PC-9 (cell line): ENCODE measurements around the gene TUBA1B. TPM values are rescaled to one million over a fixed set of nuclear protein-coding genes. Genes with fewer than 3 reads are reported as not detected.

Source experiments
- BruUV-seq: library from RNA; stranded (reverse); fragments of 400-500 nt; replicated peaks from 2 replicates; lab custom pipeline; 2021; lab: Mats Ljungman, UMichigan
- CTCF ChIA-PET: fragments of 300-600 bp; sonication (Branson Sonifier 250); formaldehyde crosslinking; loops from one replicate; lab custom pipeline; 2022; ENCODE audit warnings: antibody characterized with exemption; lab: Charles Lee
- POLR2A ChIA-PET: fragments of 300-600 bp; sonication (Branson Sonifier 250); formaldehyde crosslinking; loops from one replicate; lab custom pipeline; 2022; ENCODE audit warnings: antibody characterized with exemption; ENCODE audit not compliant: unreplicated experiment; lab: Charles Lee
- DNase-seq, 2 experiments: peaks; one replicate each; pipeline versions ENCODE4 v3.0.0 to v3.0.0-alpha.2; 2015 to 2022; ENCODE audit warnings: mixed read lengths in 1 of 2
- H2AFZ ChIP-seq: fragments of 200-600 bp; sonication (generic); 2 replicates; pipeline ENCODE4 v1.8.1; 2017; ENCODE audit warnings: antibody characterized with exemption
- H3F3A ChIP-seq: fragments of 200-600 bp; sonication (generic); 2 replicates; pipeline ENCODE4 v1.8.1; 2017; ENCODE audit warnings: antibody characterized with exemption, mild to moderate bottlenecking, low read depth; ENCODE audit not compliant: insufficient read depth
- H3K27ac ChIP-seq: fragments of 200-600 bp; sonication (generic); 2 replicates; pipeline ENCODE4 v1.6.1; 2016; ENCODE audit warnings: mixed run types
- H3K27me3 ChIP-seq: fragments of 200-600 bp; sonication (generic); 2 replicates; pipeline ENCODE4 v1.6.1; 2016; ENCODE audit warnings: low read depth, mixed run types; ENCODE audit not compliant: insufficient read depth
- H3K36me3 ChIP-seq: fragments of 200-600 bp; sonication (generic); 2 replicates; pipeline ENCODE4 v1.6.1; 2016; ENCODE audit warnings: low read depth, mixed run types
- H3K4me1 ChIP-seq: fragments of 200-600 bp; sonication (generic); replicated peaks from 2 replicates; pipeline ENCODE4 v1.6.1; 2016; ENCODE audit warnings: mixed run types; ENCODE audit not compliant: insufficient read depth
- H3K4me2 ChIP-seq: fragments of 200-600 bp; sonication (generic); 2 replicates; pipeline ENCODE4 v1.6.1; 2017; ENCODE audit warnings: mixed run types
- H3K4me3 ChIP-seq: fragments of 200-600 bp; sonication (generic); 2 replicates; pipeline ENCODE4 v1.6.1; 2016; ENCODE audit warnings: mixed run types
- H3K79me2 ChIP-seq: fragments of 200-600 bp; sonication (generic); 2 replicates; pipeline ENCODE4 v1.6.1; 2017; ENCODE audit warnings: low read depth, mixed run types
- H3K9me2 ChIP-seq: fragments of 200-600 bp; sonication (generic); 2 replicates; pipeline ENCODE4 v1.8.1; 2017; ENCODE audit warnings: mild to moderate bottlenecking; ENCODE audit not compliant: insufficient read depth
- H3K9me3 ChIP-seq: fragments of 200-600 bp; sonication (generic); 2 replicates; pipeline ENCODE4 v1.8.1; 2016; ENCODE audit warnings: low read depth; ENCODE audit not compliant: insufficient read depth
- H4K20me1 ChIP-seq: fragments of 200-600 bp; sonication (generic); 2 replicates; pipeline ENCODE4 v1.8.1; 2017; ENCODE audit not compliant: insufficient read depth
- CTCF ChIP-seq: fragments of 200-600 bp; sonication (generic); conservative IDR thresholded peaks from 2 replicates; pipeline ENCODE4 v1.6.1; 2017; ENCODE audit warnings: mixed run types, antibody characterized with exemption, mild to moderate bottlenecking, moderate library complexity
- EZH2 ChIP-seq: fragments of 200-600 bp; sonication (generic); IDR thresholded peaks from 2 replicates; pipeline ENCODE4 v1.8.0; 2017; ENCODE audit warnings: antibody characterized with exemption, low read depth
- intact Hi-C: fragments of 100-400 bp; cut with micrococcal nuclease; formaldehyde crosslinking; loops from one replicate; pipeline ENCODE4 v1.10.0; 2022; ENCODE audit not compliant: unreplicated experiment
- total RNA-seq: library from RNA; stranded (reverse); gene quantifications from 2 replicates; pipeline ENCODE4 v1.2.3, GENCODE V29; 2021

The TUBA1B gene
- total RNA-seq, 1 experiment from 2014 or later = 1,061 TPM

GRCh38 chr12:49133014-49133413 lies 1.8 kb upstream of the TUBA1B start:
- H3K9me2 ChIP-seq = no peaks in the 10 kb centered on the region
- H3K9me3 ChIP-seq = no peaks in the 10 kb centered on the region
- no TSS peak for BruUV-seq
- H3K4me1 ChIP-seq = peaks cover 26% of the 10 kb centered on the region
- TF ChIP-seq CTCF (no peak), EZH2 (no peak)
- H3K4me2 ChIP-seq = peak overlapping the region; percentile 79
- POLR2A ChIA-PET = interaction anchor here (0.6 to 0.9 kb wide), 3 partner anchors 55 to 133 kb away, joined by 6 to 16 read pairs (median 10); no protein-coding TSS in a partner anchor
- CTCF ChIA-PET = interaction anchor here (0.6 to 0.7 kb wide), 3 partner anchors 45 to 318 kb away, joined by 3 to 10 read pairs (median 7); no protein-coding TSS in a partner anchor
- no peak overlapping the region for H2AFZ ChIP-seq
- no peak overlapping the region for H3K27ac ChIP-seq
- H4K20me1 ChIP-seq = no peaks in the 10 kb centered on the region
- no peak overlapping the region for H3K4me3 ChIP-seq
- H3K36me3 ChIP-seq = peaks cover 11% of the 10 kb centered on the region; the same call in 1 of the 2 replicates
- no peak for DNase-seq
- intact Hi-C loops = loop anchor here (5.0 kb wide), 1 partner anchor 69 kb away; no protein-coding TSS in a partner anchor
- peaks cover 38% of the 10 kb centered on the region for H3K79me2 ChIP-seq
- no peaks in the 10 kb centered on the region for H3K27me3 ChIP-seq
- H3F3A ChIP-seq = peaks cover 38% of the 10 kb centered on the region

GRCh38 chr12:49131894-49132461 lies 783 bp upstream of the TUBA1B start:
- H3K4me1 ChIP-seq = peaks cover 26% of the 10 kb centered on the region
- CTCF ChIA-PET = interaction anchor here (0.5 to 2.7 kb wide), 4 partner anchors 8 to 117 kb away, joined by 3 to 23 read pairs (median 4); no protein-coding TSS in a partner anchor
- no peaks in the 10 kb centered on the region for H4K20me1 ChIP-seq
- H3K27me3 ChIP-seq = no peaks in the 10 kb centered on the region
- H3K4me2 ChIP-seq = peak overlapping the region; percentile 79
- TF ChIP-seq EZH2 = no peak
- TF ChIP-seq CTCF = no peak
- intact Hi-C loops = loop anchor here (5.0 kb wide), 1 partner anchor 70 kb away; no protein-coding TSS in a partner anchor
- H3K27ac ChIP-seq = peak overlapping the region; percentile 22
- POLR2A ChIA-PET = interaction anchor here (0.6 to 0.7 kb wide), 5 partner anchors 15 to 432 kb away, joined by 3 to 27 read pairs (median 4); no protein-coding TSS in a partner anchor
- BruUV-seq = TSS peak; percentile 56
- peak overlapping the region; percentile 84 for H3K4me3 ChIP-seq
- H3K9me2 ChIP-seq = no peaks in the 10 kb centered on the region
- no peaks in the 10 kb centered on the region for H3K9me3 ChIP-seq
- H3F3A ChIP-seq = peaks cover 48% of the 10 kb centered on the region
- H3K36me3 ChIP-seq = peaks cover 11% of the 10 kb centered on the region; the same call in 1 of the 2 replicates
- DNase-seq = no peak
- peaks cover 38% of the 10 kb centered on the region for H3K79me2 ChIP-seq
- peak overlapping the region; percentile 87 for H2AFZ ChIP-seq

DNA sequence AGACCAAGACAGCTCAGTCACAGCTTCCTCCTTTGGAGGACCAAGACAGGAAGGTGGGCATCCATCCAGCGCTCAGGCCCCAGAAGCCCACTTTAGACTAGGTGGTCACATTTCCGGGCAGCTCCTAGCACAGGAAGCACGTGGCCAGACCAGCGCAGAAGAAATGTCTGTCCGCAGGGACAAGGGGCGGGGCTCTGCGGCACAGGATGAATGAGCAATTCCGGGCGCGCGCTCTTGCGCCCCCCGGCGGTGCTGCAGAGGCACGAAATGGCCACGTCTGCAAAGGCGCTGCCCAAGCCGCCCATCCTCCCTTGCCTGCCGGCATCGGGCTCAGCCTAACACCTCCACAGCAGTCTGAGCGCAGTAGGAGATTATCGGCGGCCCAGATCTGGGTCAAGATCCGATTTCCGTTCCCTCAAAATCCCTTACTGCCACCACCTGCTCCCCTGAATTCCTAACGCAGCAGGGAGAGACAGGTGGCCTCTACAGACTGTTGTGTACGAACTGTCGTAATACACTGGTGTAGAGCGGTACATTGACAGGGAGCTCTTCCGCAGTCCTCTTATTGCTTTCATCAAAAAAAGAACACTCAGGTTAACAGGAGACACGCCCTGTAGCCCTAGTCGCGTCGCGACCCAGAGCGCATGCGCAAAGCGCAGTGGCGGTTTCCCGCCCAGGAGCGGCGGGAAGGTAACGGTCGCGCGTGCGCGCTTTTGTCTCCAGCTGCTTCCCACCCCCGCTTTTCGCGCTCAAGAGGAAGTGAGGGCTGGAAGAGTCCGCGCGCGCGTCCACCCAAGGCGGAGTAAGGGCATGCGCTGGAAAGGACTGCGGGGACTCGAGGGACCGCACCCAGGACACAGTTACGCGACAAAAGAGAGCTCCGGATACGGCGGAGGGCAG lies 794 bp downstream of the TUBA1B start:
- ChIA-PET CTCF (interaction anchor here (0.6 to 2.7 kb wide), 9 partner anchors 9 to 137 kb away, joined by 3 to 23 read pairs (median 3); partner anchors contain the start of gene RHEBL1), POLR2A (interaction anchor here (0.5 to 1.2 kb wide), 8 partner anchors 42 to 167 kb away, joined by 3 to 16 read pairs (median 7); no protein-coding TSS in a partner anchor)
- no peaks in the 10 kb centered on the region for H4K20me1 ChIP-seq
- H3K4me1 ChIP-seq = peaks cover 26% of the 10 kb centered on the region
- BruUV-seq = TSS peak; percentile 50
- H3K79me2 ChIP-seq = peaks cover 38% of the 10 kb centered on the region
- H3K27me3 ChIP-seq = no peaks in the 10 kb centered on the region
- peaks cover 64% of the 10 kb centered on the region for H3F3A ChIP-seq
- peak; percentile 83 to 89 for DNase-seq
- H2AFZ ChIP-seq = peak overlapping the region; percentile 95
- TF ChIP-seq EZH2 = no peak
- TF ChIP-seq CTCF = peak; percentile 82
- intact Hi-C loops = loop anchor here (1.0 to 5.0 kb wide), 2 partner anchors 72 to 105 kb away; no protein-coding TSS in a partner anchor
- peak overlapping the region; percentile 94 for H3K27ac ChIP-seq
- peak overlapping the region; percentile 84 for H3K4me3 ChIP-seq
- no peaks in the 10 kb centered on the region for H3K9me2 ChIP-seq
- H3K9me3 ChIP-seq = no peaks in the 10 kb centered on the region
- H3K36me3 ChIP-seq = peaks cover 11% of the 10 kb centered on the region; the same call in 1 of the 2 replicates
- peak overlapping the region; percentile 79 for H3K4me2 ChIP-seq
